Prostate gland (tissue), 2 donors: ENCODE data around the gene ADAMTS17. TPM values are rescaled to one million over a fixed set of nuclear protein-coding genes. Genes with fewer than 3 reads are reported as not detected.
"Not testable (repeated sequence)": the region's sequence is repeated elsewhere in the genome, so short reads cannot be mapped to it uniquely, and the experiment has no call there.

Experiments
- DNase-seq: peaks from one replicate; pipeline ENCODE4 v3.0.0-alpha.2; 2019; ENCODE audit warnings: low spot score
- H3K27ac ChIP-seq, 2 donors: fragments of 200-600 bp; sonication (generic); 2 replicates each; pipeline ENCODE4 v1.5.1; 2017 to 2019
- H3K27me3 ChIP-seq: fragments of 200-600 bp; sonication (generic); replicated peaks from 2 replicates; pipeline ENCODE4 v1.5.1; 2019; ENCODE audit not compliant: insufficient read depth
- H3K36me3 ChIP-seq, 2 donors: fragments of 200-600 bp; sonication (generic); 1 replicate in 1 of 2; 2 replicates in 1 of 2; pipeline versions ENCODE4 v1.5.1 to v1.8.1; 2017 to 2019
- H3K4me1 ChIP-seq: fragments of 200-600 bp; sonication (generic); replicated peaks from 2 replicates; pipeline ENCODE4 v1.5.1; 2019
- H3K4me3 ChIP-seq, 2 donors: fragments of 200-600 bp; sonication (generic); 2 replicates each; pipeline ENCODE4 v1.5.1; 2017 to 2019
- H3K9me3 ChIP-seq: fragments of 200-600 bp; sonication (generic); 2 replicates; pipeline ENCODE4 v1.5.1; 2017
- POLR2A ChIP-seq: fragments of 450-650 bp; IDR thresholded peaks from one replicate; pipeline ENCODE4 v1.6.1; 2016; ENCODE audit warnings: antibody characterized with exemption, mild to moderate bottlenecking
- POLR2AphosphoS5 ChIP-seq: sonication (generic); formaldehyde crosslinking; IDR thresholded peaks from one replicate; pipeline ENCODE4 v1.6.1; 2017; ENCODE audit warnings: antibody characterized with exemption
- WGBS: methylation state at CpG from one replicate; pipeline ENCODE4 v1.1.5; 2018; 5-methylcytosine and 5-hydroxymethylcytosine counted together
- intact Hi-C: fragments of 100-400 bp; cut with DNase I; formaldehyde crosslinking; loops from one replicate; pipeline ENCODE4 v1.14.2; 2022
- total RNA-seq, 2 donors: library from RNA; depleted of rRNA; stranded (reverse); fragments of >200 nt; gene quantifications; one replicate each; pipeline ENCODE4 v1.1.0, GENCODE V29; 2016
- TF ChIP-seq, protein P1 (sequence below), 4 experiments: fragments of 200-600 bp in 2 of 4; fragments of 450-650 bp in 2 of 4; sonication (generic) in 2 of 4; IDR thresholded peaks; 1 replicate in 3 of 4; 2 replicates in 1 of 4; pipeline ENCODE4 v1.5.1; 2016 to 2019; ENCODE audit warnings: antibody characterized with exemption in 4 of 4, mild to moderate bottlenecking in 2 of 4, moderate library complexity in 2 of 4

Gene ADAMTS17
- total RNA-seq, 2 donors from 2014 or later: 2.7 to 5.6 TPM

DNA sequence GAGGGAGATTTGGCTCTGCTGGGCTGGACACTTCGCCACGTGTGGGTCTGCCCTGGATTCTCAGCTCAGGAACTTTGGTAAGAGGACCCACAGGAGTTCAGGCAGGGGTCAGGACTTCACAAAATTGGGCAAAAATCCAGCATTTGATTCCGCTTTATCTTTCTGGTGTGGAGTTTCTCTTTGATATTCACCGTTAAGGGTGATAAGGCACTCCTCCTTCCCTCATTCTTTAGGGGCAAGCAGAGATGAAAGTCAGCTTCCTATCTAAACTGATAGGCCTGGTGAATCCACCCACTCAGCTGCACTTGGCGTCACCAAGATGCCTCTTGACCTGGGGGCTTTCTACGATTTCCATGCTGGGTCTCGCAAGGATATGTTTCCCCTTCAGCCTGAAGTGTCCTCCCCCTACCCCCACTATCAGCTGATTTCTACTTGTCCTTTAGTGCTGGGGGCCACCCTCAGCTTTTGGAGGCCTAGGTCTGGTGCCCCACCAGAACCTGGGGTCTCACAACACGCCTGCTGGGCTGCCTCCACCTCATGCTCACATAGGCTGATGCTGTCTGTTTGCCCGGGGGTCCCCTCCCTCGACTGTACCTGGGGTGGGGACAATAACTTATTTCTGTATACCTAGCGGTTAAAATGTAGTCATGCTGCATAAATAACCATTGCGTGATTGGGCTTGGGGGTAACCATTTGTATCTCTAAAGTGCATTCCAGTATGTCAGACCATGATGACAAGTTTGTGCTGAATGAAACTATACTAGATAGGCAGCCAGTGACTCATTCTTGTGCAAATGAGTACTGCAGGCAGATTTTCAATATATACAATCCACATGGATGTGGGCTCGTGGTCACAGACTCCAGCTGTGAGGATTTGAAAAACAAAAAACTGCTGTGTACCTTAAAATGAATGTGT, 248.3 kb downstream of the ADAMTS17 start:
- no peak for TF ChIP-seq POLR2AphosphoS5
- Histone ChIP-seq H3K27ac (no peak overlapping the region), H3K4me3 (no peak overlapping the region), H3K9me3 (no peaks in the 10 kb centered on the region), H3K36me3 (no peaks in the 10 kb centered on the region), H3K4me1 (no peaks in the 10 kb centered on the region), H3K27me3 (no peaks in the 10 kb centered on the region)
- DNase-seq: no peak
- WGBS: 90% methylated on average over 13 of the region's 13 CpGs
- intact Hi-C loops: no loop called here

DNA sequence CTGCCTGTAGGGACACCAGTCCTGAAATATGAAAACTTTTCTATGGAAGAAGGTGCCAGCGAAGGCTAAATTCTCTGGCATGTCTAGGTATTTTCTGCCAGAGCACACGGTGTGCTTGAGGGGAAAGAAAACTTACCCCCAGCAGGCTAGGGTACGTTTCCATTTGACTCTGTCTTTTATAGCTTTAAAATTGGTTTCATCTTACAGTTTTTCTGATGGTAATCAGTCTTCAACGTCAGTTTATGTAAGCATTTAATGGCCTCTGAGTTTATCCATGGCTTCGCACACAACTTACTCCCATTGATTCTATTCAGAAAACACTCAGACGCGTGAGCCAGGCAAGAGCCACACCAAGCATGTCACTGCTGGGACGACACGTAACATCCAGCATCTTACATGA, 249.7 kb downstream of the ADAMTS17 start:
- intact Hi-C loops: no loop called here
- no peak for TF ChIP-seq POLR2A
- TF ChIP-seq, protein P1, sequence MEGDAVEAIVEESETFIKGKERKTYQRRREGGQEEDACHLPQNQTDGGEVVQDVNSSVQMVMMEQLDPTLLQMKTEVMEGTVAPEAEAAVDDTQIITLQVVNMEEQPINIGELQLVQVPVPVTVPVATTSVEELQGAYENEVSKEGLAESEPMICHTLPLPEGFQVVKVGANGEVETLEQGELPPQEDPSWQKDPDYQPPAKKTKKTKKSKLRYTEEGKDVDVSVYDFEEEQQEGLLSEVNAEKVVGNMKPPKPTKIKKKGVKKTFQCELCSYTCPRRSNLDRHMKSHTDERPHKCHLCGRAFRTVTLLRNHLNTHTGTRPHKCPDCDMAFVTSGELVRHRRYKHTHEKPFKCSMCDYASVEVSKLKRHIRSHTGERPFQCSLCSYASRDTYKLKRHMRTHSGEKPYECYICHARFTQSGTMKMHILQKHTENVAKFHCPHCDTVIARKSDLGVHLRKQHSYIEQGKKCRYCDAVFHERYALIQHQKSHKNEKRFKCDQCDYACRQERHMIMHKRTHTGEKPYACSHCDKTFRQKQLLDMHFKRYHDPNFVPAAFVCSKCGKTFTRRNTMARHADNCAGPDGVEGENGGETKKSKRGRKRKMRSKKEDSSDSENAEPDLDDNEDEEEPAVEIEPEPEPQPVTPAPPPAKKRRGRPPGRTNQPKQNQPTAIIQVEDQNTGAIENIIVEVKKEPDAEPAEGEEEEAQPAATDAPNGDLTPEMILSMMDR (IDR thresholded peaks at IDR 0.05): no peak
- TF ChIP-seq POLR2AphosphoS5: peak; percentile 35

DNA sequence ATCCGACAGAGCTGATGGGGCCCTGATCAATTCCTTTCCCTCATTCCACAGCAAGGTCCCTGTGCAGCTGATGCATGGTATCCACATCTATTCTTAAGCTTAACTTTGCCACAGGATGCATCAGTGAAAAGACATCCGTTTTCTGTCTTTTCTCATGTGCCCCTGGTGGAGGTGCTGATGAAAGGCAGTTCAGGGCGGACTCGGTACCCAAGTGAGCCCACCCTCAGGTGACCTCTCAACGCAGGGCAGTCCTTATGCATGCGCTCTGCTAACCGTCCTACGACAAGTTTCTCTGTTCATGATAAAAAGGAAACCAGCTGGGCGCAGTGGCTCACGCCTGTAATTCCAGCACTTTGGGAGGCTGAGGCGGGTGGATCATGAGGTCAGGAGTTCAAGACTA, 251.4 kb downstream of the ADAMTS17 start:
- no peaks in the 10 kb centered on the region for H3K36me3 ChIP-seq
- H3K27me3 ChIP-seq: no peaks in the 10 kb centered on the region
- intact Hi-C loops: no loop called here
- no peaks in the 10 kb centered on the region for H3K9me3 ChIP-seq
- H3K4me3 ChIP-seq: no peak overlapping the region
- TF ChIP-seq POLR2A (no peak), POLR2AphosphoS5 (no peak)
- TF ChIP-seq, protein P1 (IDR thresholded peaks at IDR 0.05): no peak
- DNase-seq: no peak
- H3K4me1 ChIP-seq: no peaks in the 10 kb centered on the region
- WGBS: 93% methylated on average over 11 of the region's 11 CpGs
- no peak overlapping the region for H3K27ac ChIP-seq

More for the DNA sequence above, 249.7 kb downstream of the ADAMTS17 start:
- no peaks in the 10 kb centered on the region for H3K4me1 ChIP-seq
- H3K27ac ChIP-seq: no peak overlapping the region
- no peak for DNase-seq
- H3K36me3 ChIP-seq: no peaks in the 10 kb centered on the region
- no peaks in the 10 kb centered on the region for H3K9me3 ChIP-seq
- no peaks in the 10 kb centered on the region for H3K27me3 ChIP-seq
- WGBS: 25% methylated on average over 9 of the region's 9 CpGs
- H3K4me3 ChIP-seq: no peak overlapping the region

DNA sequence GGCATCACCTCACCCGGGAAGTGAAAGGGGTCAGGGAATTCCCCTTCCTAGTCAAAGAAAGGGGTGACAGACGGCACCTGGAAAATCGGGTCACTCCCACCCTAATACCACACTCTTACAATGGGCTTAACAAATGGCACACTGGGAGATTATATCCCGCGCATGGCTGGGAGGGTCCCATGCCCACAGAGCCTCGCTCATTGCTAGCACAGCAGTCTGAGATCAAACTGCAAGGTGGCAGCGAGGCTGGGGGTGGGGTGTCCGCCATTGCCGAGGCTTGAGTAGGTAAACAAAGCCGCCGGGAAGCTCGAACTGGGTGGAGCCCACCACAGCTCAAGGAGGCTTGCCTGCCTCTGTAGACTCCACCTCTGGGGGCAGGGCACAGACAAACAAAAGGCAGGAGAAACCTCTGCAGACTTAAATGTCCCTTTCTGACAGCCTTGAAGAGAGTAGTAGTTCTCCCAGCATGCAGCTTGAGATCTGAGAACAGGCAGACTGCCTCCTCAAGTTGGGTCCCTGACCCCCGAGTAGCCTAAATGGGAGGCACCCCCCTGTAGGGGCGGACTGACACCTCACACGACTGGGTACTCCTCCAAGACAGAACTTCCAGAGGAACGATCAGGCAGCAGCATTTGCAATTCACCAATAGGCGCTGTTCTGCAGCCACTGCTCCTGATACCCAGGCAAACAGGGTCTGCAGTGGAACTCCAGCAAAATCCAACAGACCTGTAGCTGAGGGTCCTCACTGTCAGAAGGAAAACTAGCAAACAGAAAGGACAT, 257.5 kb downstream of the ADAMTS17 start:
- H3K4me1 ChIP-seq, H3K27me3 ChIP-seq, H3K27ac ChIP-seq, intact Hi-C loops, H3K36me3 ChIP-seq, DNase-seq, H3K4me3 ChIP-seq, H3K9me3 ChIP-seq: not testable (repeated sequence)
- 79% methylated on average over 16 of the region's 17 CpGs for WGBS

DNA sequence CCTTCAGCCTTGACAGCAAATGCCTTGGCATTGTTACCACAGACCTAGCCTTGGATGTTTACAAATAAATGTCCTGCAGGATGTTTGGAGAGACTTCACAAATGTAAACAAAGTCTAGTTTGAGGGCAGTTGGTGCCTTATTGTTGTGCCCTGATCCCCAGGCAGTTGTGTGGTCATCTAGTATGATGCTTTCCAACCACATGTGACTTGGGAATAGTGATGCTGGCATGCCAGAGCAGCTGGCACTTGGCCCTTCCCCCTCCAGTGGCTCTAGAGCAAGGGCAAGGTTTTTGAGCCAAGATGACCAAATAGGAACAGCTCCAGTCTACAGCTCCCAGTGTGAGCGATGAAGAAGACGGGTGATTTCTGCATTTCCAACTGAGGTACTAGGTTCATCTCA, 258.2 kb downstream of the ADAMTS17 start:
- Histone ChIP-seq H3K27ac (no peak overlapping the region), H3K27me3 (no peaks in the 10 kb centered on the region), H3K4me1 (no peaks in the 10 kb centered on the region), H3K36me3 (no peaks in the 10 kb centered on the region), H3K9me3 (no peaks in the 10 kb centered on the region), H3K4me3 (no peak overlapping the region)
- intact Hi-C loops: no loop called here
- no peak for TF ChIP-seq POLR2A
- TF ChIP-seq, protein P1 (IDR thresholded peaks at IDR 0.05): no peak
- TF ChIP-seq POLR2AphosphoS5: no peak
- 92% methylated on average over 2 of the region's 2 CpGs for WGBS
- DNase-seq: no peak
